Right lobe of liver (tissue), 6 donors: ENCODE data around the gene CRYGD. TPM values are rescaled to one million over a fixed set of nuclear protein-coding genes. Genes with fewer than 3 reads are reported as not detected.

Experiments used
- ATAC-seq, 4 donors: fragments of 200-7000 bp; cut with Tn5 transposase; one replicate each; pipeline ENCODE4 v1.9.1; 2020; ENCODE audit warnings: mild to moderate bottlenecking in 4 of 4, moderate library complexity in 4 of 4
- DNase-seq, 3 donors: peaks; one replicate each; pipeline ENCODE4 v3.0.0-alpha.2; 2020
- H3K27ac ChIP-seq, 3 donors: fragments of 200-600 bp; one replicate each; pipeline ENCODE4 v1.8.0; 2022
- H3K27me3 ChIP-seq, 2 donors: fragments of 200-600 bp; one replicate each; pipeline ENCODE4 v1.8.0; 2022
- H3K36me3 ChIP-seq, 4 donors: fragments of 200-600 bp; sonication (generic) in 1 of 4; one replicate each; pipeline versions ENCODE4 v1.5.1 to v1.8.0; 2017 to 2022; ENCODE audit warnings: control low read depth in 1 of 4
- H3K4me1 ChIP-seq, 4 donors: fragments of 200-600 bp; sonication (generic) in 1 of 4; one replicate each; pipeline versions ENCODE4 v1.5.1 to v1.8.0; 2017 to 2022; ENCODE audit warnings: control low read depth in 1 of 4
- H3K4me3 ChIP-seq, 3 donors: fragments of 200-600 bp; one replicate each; pipeline ENCODE4 v1.8.0; 2022
- H3K9me3 ChIP-seq, 4 donors: fragments of 200-600 bp; sonication (generic) in 1 of 4; one replicate each; pipeline versions ENCODE4 v1.5.1 to v1.8.0; 2017 to 2022; ENCODE audit warnings: control low read depth in 1 of 4
- POLR2A ChIP-seq: fragments of 450-650 bp; IDR thresholded peaks from one replicate; pipeline ENCODE4 v1.6.1; 2017; ENCODE audit warnings: antibody characterized with exemption, mild to moderate bottlenecking
- WGBS: methylation state at CpG from one replicate; pipeline ENCODE4 v1.1.6; 2018; ENCODE audit warnings: low coverage, low lambda C conversion rate; ENCODE audit not compliant: insufficient coverage; ENCODE audit errors: missing lambda C conversion rate; 5-methylcytosine and 5-hydroxymethylcytosine counted together
- intact Hi-C, 2 donors: fragments of 100-400 bp; cut with DNase I; formaldehyde crosslinking; loops; one replicate each; pipeline versions ENCODE4 v1.11.2 to v1.14.1; 2022
- total RNA-seq, 6 experiments: library from RNA; depleted of rRNA in 2 of 6; stranded (reverse); fragments of >200 nt in 2 of 6; fragmentation: NEBNext Ultra II Directional in 3 of 6; extraction: Animal tissue kit (Norgen Biotek cat#: 25700) in 3 of 6; gene quantifications; one replicate each; pipeline versions ENCODE4 v1.1.0 to v1.2.4, GENCODE V29; 2016 to 2023
- TF ChIP-seq, protein P1 (sequence below), 4 donors: fragments of 200-600 bp in 3 of 4; fragments of 450-650 bp in 1 of 4; IDR thresholded peaks; one replicate each; pipeline versions ENCODE4 v1.5.1 to v1.8.0; 2016 to 2022; ENCODE audit warnings: antibody characterized with exemption in 4 of 4, mild to moderate bottlenecking in 2 of 4
- donor health status: DM: no; HTN: yes; CAD: no.
- donor health status: DM: no; HTN: no; CAD: no.
- donor health status: DM: no; HTN: no; CAD: no.
- donor health status: DM: no; HTN: yes; CAD: no.
- donor health status: DM: no; HTN: yes; CAD: no.

Gene CRYGD
- total RNA-seq, 6 experiments from 2014 or later = not detected

DNA sequence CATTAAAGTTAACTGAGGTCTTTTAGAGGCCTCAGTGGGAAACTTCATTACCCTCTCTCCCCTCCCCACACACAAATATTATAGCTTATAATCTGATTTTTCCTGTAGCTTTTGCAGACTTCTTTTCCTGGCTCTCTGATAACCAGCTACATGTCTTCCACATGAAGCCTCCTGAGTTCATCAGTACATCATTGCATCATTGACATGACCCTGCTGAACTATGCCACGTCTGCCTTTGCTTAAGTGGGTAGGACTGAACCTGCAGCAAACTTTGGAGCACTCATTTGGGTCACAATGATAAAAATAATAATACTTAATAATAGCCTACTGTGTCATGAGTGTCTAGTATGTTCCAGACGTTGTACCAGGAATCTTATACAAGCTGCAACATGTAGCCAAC, 32.1 kb upstream of the CRYGD start:
- Histone ChIP-seq H3K36me3 (no peaks in the 10 kb centered on the region), H3K27me3 (no peaks in the 10 kb centered on the region), H3K27ac (no peak overlapping the region), H3K4me1 (no peaks in the 10 kb centered on the region), H3K9me3 (no peaks in the 10 kb centered on the region), H3K4me3 (no peak overlapping the region)
- no peak for DNase-seq
- WGBS = 37% methylated on average over 2 of the region's 2 CpGs
- intact Hi-C loops = no loop called here
- TF ChIP-seq, protein P1, sequence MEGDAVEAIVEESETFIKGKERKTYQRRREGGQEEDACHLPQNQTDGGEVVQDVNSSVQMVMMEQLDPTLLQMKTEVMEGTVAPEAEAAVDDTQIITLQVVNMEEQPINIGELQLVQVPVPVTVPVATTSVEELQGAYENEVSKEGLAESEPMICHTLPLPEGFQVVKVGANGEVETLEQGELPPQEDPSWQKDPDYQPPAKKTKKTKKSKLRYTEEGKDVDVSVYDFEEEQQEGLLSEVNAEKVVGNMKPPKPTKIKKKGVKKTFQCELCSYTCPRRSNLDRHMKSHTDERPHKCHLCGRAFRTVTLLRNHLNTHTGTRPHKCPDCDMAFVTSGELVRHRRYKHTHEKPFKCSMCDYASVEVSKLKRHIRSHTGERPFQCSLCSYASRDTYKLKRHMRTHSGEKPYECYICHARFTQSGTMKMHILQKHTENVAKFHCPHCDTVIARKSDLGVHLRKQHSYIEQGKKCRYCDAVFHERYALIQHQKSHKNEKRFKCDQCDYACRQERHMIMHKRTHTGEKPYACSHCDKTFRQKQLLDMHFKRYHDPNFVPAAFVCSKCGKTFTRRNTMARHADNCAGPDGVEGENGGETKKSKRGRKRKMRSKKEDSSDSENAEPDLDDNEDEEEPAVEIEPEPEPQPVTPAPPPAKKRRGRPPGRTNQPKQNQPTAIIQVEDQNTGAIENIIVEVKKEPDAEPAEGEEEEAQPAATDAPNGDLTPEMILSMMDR (IDR thresholded peaks at IDR 0.05) = no peak
- TF ChIP-seq POLR2A = no peak
- ATAC-seq = peak in 3 of 4 donors; percentile 39 to 89 (median 52)

DNA sequence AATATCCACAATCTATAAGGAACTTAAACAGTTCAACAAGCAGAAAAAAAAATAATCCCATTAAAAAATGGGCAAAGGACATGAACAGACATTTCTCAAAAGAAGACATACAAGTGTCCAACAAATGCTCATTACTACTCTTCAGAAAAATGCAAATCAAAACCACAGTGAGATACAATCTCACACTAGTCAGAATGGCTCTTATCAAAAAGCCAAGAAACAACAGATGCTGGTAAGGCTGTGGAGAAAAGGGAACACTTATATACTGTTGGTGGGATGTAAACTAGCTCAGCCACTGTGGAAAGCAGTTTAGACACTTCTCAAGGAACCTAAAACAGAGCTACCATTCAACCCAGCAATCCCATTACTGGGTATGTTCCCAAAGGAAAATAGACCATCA, 28.8 kb upstream of the CRYGD start:
- TF ChIP-seq, protein P1 (IDR thresholded peaks at IDR 0.05) = no peak
- TF ChIP-seq POLR2A = no peak
- H3K4me3 ChIP-seq = no peak overlapping the region
- intact Hi-C loops = no loop called here
- ATAC-seq (no peak), DNase-seq (no peak)
- H3K27me3 ChIP-seq = no peaks in the 10 kb centered on the region
- H3K9me3 ChIP-seq = no peaks in the 10 kb centered on the region
- H3K36me3 ChIP-seq = no peaks in the 10 kb centered on the region
- H3K4me1 ChIP-seq = no peaks in the 10 kb centered on the region
- H3K27ac ChIP-seq = no peak overlapping the region

DNA sequence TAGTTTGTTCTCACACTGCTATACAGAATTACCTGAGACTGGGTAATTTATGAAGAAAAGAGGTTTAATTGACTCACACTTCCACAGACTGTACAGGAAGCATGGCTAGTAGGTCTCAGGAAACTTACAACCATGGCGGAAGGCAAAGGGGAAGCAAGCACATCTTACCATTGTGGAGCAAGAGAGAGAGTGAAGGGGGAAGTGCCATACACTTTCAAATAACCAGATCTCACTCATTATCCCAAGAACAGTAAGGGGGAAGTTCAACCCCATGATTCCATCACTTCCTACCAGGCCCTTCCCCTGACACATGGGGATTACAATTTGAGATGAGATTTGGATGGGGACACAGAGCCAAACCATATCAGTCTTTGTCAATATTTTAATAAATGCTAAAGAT, 26.6 kb upstream of the CRYGD start:
- H3K4me3 ChIP-seq = no peak overlapping the region
- no peaks in the 10 kb centered on the region for H3K4me1 ChIP-seq
- no peaks in the 10 kb centered on the region for H3K27me3 ChIP-seq
- TF ChIP-seq POLR2A = no peak
- TF ChIP-seq, protein P1 (IDR thresholded peaks at IDR 0.05) = no peak
- no peak for DNase-seq
- H3K27ac ChIP-seq = no peak overlapping the region
- no peak for ATAC-seq
- intact Hi-C loops = no loop called here
- H3K36me3 ChIP-seq = no peaks in the 10 kb centered on the region
- no peaks in the 10 kb centered on the region for H3K9me3 ChIP-seq
- WGBS = 90% methylated on average over 1 of the region's 1 CpG

DNA sequence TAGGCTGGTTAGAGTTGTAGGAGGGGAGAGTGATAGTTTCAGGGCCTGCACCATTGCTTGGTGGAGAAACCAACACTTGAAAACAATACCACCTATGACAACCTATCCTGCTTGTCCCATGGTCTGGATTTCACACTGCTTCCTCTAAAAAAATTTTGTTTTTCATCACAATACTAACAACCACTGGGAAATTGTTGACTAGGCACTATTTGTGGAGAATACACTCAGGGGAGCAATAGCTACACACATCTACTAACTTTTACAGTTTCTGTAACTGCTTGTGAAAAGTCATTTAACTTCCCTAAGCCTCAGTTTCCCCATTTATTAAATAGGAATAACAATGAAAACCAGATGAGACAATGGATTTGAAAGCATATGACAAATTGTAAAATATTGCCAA, 25.8 kb upstream of the CRYGD start:
- H3K27me3 ChIP-seq = no peaks in the 10 kb centered on the region
- H3K4me1 ChIP-seq = no peaks in the 10 kb centered on the region
- intact Hi-C loops = no loop called here
- H3K9me3 ChIP-seq = no peaks in the 10 kb centered on the region
- no peak for TF ChIP-seq POLR2A
- TF ChIP-seq, protein P1 (IDR thresholded peaks at IDR 0.05) = no peak
- no peak for DNase-seq
- H3K36me3 ChIP-seq = no peaks in the 10 kb centered on the region
- ATAC-seq = no peak
- no peak overlapping the region for H3K27ac ChIP-seq
- no peak overlapping the region for H3K4me3 ChIP-seq

DNA sequence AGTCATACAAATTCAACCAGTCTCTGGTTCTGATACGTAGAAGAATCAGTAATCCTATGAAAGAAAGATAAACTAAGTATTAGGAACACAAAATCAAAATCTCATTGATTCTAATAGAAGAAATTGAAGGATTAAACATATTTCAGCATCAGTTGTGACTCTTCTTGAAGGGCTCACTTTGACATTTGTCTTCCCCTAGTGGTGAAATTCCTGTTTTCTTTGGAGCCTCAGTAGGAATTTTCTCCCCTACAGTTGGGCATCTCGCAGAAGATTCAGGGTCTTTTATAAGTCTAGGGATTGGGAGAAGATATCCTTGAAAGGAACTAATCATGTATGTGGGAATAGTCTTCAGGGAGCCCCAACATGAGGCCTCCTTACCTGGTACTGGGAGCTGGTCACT, 24.5 kb upstream of the CRYGD start:
- Histone ChIP-seq H3K9me3 (no peaks in the 10 kb centered on the region), H3K36me3 (no peaks in the 10 kb centered on the region), H3K4me1 (no peaks in the 10 kb centered on the region), H3K27me3 (no peaks in the 10 kb centered on the region), H3K4me3 (no peak overlapping the region), H3K27ac (no peak overlapping the region)
- ATAC-seq = no peak
- intact Hi-C loops = no loop called here
- TF ChIP-seq, protein P1 (IDR thresholded peaks at IDR 0.05) = peak in 3 of 4 donors; percentile 13 to 28 (median 18)
- no peak for TF ChIP-seq POLR2A
- DNase-seq = no peak
- WGBS = 75% methylated on average over 2 of the region's 2 CpGs
